HG03064 (cell line): ENCODE results near the gene UGT2B10.

Experiments used
- ATAC-seq: cut with Tn5 transposase; IDR thresholded peaks from one replicate; pipeline ENCODE4 v1.9.1; 2021; ENCODE audit warnings: low read depth; ENCODE audit not compliant: unreplicated experiment

The UGT2B10 gene

DNA sequence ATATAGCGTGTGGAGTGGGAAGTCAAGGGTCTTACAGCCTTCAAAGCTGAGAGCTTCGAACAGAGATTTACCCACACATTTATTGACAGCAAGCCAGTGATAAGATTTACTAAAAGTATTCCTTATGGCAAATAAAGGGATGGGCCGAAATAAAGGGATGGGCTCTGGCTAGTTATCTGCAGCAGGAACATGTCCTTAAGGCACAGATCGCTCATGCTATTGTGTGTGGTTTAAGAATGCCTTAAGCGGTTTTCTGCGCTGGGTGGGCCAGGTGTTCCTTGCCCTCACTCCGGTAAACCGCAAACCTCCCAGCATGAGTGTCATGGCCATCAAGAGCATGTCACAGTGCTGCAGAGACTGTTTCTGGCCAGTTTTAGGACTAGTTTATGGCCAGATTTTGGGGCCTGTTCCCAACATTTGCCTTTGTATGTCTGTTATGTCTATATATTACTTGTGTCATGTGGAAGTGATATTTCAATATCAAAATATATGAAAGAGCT, 53.5 kb downstream of the UGT2B10 start:
- no peak for ATAC-seq

DNA sequence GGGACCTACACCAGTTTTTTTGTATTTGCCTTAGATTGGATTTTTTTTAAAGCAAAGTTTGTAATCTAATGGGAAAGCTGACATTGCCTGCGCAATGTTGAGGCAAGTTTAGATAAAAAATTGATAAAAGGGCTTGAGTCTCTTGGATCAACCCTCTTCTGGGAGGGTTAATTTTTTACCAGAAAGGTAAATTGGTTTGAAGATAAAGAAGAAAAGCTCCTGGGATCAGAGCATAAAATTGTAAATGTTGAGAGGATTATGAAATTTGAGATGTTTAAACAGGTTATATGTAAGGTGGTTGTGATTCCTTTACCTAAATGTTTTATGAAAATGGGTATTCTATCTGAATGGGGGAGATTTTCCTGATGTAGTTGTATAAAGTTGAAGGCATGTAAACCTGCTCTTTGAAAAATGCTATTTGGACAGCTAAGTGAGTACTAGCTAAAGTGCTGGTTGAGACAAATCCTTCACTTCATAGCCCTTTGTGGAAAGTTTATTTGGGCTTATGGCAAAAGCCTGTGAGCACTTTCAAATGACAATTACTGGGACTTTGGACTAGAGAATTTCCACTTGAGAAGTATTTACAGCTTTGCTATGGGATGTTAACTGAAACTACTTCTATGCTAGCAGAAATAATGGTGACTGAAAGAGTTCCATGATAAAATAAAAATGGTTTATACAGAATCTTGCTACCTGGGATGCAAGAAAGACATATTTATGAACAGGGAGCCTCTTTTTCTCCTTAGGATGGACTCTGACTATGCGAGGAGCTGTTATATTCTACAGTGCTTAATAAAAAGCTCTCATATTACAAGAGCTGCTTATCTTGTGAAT, 56.2 kb downstream of the UGT2B10 start:
- ATAC-seq = no peak

DNA sequence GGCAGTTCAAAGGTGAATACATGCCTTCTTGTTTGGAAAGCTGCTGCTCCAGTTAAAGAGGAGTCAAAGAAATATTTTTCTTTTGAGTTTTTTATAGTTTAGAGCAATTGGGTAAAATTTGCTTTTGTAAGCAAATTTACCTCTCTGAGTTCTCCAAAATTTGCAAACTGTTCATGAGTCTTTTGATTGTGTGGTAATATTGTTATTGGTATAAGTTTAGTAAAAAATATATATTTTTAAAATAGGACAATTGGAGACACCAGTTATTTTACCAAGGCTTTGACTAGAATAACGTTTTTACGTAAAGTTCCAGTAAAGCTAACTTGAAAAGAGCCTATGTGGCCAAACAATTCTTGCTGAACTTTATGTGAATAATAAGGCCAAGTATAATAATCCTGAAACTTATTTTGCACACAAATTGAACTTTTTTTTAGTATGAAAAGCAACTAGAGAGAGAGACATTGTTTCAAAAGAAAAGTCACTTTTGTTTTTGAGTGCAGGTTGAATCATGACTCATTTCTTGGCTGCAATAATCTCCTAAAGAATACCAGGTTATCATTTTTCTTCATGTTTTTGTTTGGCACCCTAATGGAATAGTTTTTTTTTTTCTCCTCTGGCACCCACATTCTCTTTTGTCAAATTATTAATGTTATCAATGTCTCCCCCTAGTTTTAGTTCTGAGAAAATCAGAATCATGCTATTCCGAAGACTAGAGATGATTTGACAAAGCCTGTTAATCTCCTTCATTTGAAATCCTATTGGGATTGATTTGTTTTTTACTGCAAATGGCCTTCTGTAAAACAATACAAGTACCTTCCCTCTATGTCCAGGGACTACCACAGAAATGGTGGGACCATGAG, 57.1 kb downstream of the UGT2B10 start:
- ATAC-seq = no peak

DNA sequence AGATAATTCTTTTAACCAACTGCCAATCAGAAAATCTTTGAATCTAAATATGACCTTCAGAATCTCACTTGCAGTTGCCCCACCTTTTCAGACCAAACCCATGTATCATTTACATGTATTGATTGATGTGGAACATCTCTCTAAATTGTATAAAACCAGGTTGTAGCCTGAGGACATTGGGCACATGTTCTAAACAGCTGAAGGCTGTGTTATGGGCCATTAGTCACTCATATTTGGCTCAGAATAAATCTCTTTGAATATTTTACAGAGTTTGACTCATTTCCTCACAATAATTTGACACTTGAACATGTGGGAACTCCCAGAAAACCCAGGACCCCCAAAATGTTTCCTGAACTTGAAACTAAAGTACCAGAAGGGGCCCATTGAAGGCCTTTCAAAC, 58.7 kb downstream of the UGT2B10 start:
- no peak for ATAC-seq

DNA sequence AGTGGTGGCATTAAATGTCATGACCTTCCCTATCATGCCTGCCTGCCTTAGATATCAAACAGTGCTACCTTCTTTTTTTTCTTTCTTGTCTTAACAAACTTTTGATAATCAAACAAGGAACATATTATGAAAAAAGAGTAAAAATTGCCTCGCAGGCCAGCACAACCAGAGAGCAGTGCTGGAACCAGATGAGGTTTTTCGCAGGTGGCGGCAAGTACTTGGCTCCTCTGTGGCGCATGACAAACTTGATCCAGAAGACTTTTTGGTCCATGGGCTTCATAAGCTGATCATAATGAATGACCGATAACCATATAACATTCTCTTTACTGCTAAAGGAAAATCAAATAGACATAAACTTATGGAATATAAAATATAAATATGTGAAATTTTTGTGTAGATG, 61.8 kb downstream of the UGT2B10 start:
- no peak for ATAC-seq

DNA sequence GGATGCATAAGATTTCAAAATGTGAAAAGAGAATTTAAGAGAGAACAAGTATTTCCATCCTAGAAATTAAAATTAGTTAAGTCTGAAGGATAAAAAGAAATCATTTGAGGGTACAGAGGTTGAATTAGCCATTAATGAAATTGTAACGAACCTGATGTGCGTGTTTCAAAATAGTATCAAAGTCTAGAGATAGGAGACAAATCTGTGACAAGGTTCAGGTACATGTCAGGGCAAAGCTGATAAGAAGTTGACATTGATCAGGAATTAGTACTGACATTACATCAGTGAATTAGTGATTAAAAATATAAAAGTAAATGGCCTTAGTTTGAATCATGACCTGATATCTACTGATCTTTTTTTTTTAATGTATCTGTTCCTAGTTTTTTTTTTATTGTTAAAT, 62.3 kb downstream of the UGT2B10 start:
- no peak for ATAC-seq
